ENCODE measurements around the gene RTKN.
"Not testable (repeated sequence)": the region's sequence is repeated elsewhere in the genome, so short reads cannot be mapped to it uniquely, and the experiment has no call there.

Gene RTKN

GRCh38 chr2:74461187-74462053, 19.7 kb upstream of the RTKN start:
- no peak for DNase-seq

- DNase-seq = not testable (repeated sequence)
Measured at GRCh38 chr2:74460187-74460586, 18.4 kb upstream of the RTKN start.

GRCh38 chr2:74459503-74460118, 17.9 kb upstream of the RTKN start:
- DNase-seq = not testable (repeated sequence)

- DNase-seq = no peak
Measured at GRCh38 chr2:74458938-74459363, 17.2 kb upstream of the RTKN start.

- peak; percentile 100 for DNase-seq
Measured at GRCh38 chr2:74458132-74458937, 16.6 kb upstream of the RTKN start, which contains the start of gene WBP1. WBP1 (plus strand) TSS chr2:74458438; CDS start chr2:74458603, 165 bp downstream.

- DNase-seq = peak; percentile 81
Measured at GRCh38 chr2:74457549-74458131, 15.9 kb upstream of the RTKN start.

GRCh38 chr2:74457129-74457548, 15.4 kb upstream of the RTKN start:
- DNase-seq = no peak

- peak; percentile 97 for DNase-seq
Measured at GRCh38 chr2:74454654-74455511, 13.1 kb upstream of the RTKN start, which contains the start of gene INO80B. INO80B (plus strand) TSS chr2:74455087; CDS start chr2:74455117, 30 bp downstream.

GRCh38 chr2:74450570-74451190, 8.9 kb upstream of the RTKN start:
- DNase-seq = no peak

- no peak for DNase-seq
Measured at GRCh38 chr2:74448771-74449170, 7.0 kb upstream of the RTKN start.

- no peak for DNase-seq
Measured at GRCh38 chr2:74447230-74447999, 5.7 kb upstream of the RTKN start.

- DNase-seq = peak; percentile 23
Measured at GRCh38 chr2:74444498-74445318, 3.0 kb upstream of the RTKN start.

- peak; percentile 14 for DNase-seq
Measured at GRCh38 chr2:74442483-74443297, 953 bp upstream of the RTKN start.

GRCh38 chr2:74441170-74441689, 507 bp downstream of the RTKN start:
- peak; percentile 61 for DNase-seq

GRCh38 chr2:74440378-74441169, 1.2 kb downstream of the RTKN start:
- DNase-seq = peak; percentile 96

- peak; percentile 93 for DNase-seq
Measured at GRCh38 chr2:74439803-74440377, 1.8 kb downstream of the RTKN start.

- DNase-seq = no peak
Measured at GRCh38 chr2:74439373-74439772, 2.4 kb downstream of the RTKN start.
